Stimulated activated CD8-positive, alpha-beta memory T cell treated with anti-CD3 and anti-CD28 coated beads, Interleukin-15, amount 100 ng/mL, for 4 hours (primary cell): ENCODE results near the gene UNC13B.
"Not testable (repeated sequence)": the region's sequence is repeated elsewhere in the genome, so short reads cannot be mapped to it uniquely, and the experiment has no call there.

Experiments used
- DNase-seq, 2 donors: peaks; one replicate each; pipeline ENCODE4 v3.0.0-alpha.2; 2020; ENCODE audit warnings: low read depth in 2 of 2

The UNC13B gene

GRCh38 chr9:35380039-35380438, 218.2 kb downstream of the UNC13B start:
- no peak for DNase-seq

DNA sequence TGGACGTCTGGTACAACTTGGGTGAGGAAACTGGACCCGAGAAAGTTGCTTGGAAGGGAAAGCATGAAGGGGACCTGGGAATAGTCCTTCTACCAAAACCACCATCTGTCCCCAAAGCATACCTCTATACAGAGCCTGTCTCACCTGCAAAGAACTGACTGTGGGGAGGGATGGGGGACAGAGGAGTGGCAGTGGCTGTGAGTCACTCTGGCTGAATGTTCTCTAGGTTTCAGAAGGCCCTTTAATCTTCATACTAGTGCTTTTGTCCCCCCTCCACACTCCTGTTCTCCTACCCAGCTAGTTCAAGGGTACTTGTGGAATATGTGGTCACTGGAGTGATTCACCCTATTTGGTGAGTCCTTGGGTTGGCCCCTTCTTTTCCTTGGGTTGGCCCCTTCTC, 218.8 kb downstream of the UNC13B start:
- no peak for DNase-seq

DNA sequence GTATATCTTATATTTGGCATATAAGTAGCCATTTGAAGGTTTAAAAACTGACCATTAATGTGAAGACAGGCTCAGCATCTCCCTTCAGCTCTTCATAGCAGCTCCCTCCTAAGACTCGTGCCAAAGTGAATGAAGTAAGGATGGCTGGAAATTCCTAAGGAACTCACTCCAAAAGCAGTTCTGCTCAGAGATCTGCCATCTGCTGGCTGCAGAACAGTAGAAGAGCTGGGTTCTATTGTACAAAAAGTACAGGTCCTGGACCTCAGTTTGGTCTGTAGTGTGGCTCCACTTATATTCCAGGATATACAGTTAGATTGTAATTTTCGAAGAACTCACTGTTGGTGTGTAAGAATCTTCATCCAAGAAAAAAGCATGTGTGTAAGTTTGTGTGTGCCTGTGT, 223.2 kb downstream of the UNC13B start:
- no peak for DNase-seq

DNA sequence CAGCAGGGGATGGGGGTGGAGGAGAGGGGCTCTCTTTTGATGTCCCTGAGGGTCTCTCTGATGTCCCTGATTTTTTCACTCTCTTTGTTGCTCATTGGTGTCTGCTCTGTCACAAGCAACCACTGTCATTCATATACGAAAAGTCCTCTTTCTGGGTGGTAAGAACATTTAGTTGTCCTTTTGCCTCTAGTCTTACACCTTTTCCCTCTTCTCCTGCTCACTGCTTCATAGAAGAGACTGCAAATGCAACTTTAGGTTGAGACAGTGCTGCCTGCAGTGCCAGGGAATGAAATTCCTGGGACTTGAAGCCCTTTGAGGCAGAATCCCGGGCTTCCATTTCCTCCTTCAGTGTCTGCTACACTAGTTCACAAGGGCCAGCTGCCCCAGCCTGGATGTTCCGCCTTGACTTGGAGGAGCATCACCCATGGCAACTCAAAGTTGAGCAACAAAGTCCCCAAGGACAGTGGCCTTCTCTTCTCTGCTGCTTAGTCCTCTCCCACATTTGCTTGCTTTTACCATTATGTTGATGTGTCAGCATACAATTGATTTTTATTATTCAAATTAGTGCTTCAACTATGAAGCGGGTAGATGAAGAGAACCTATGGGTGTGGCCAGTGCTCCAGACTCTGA, 233.4 kb downstream of the UNC13B start:
- DNase-seq, result no peak

GRCh38 chr9:35395706-35396101, 233.9 kb downstream of the UNC13B start:
- no peak for DNase-seq

- DNase-seq, result no peak
Observed at GRCh38 chr9:35396560-35397215, 234.9 kb downstream of the UNC13B start.

GRCh38 chr9:35397216-35397698, 235.4 kb downstream of the UNC13B start:
- DNase-seq, result no peak

DNA sequence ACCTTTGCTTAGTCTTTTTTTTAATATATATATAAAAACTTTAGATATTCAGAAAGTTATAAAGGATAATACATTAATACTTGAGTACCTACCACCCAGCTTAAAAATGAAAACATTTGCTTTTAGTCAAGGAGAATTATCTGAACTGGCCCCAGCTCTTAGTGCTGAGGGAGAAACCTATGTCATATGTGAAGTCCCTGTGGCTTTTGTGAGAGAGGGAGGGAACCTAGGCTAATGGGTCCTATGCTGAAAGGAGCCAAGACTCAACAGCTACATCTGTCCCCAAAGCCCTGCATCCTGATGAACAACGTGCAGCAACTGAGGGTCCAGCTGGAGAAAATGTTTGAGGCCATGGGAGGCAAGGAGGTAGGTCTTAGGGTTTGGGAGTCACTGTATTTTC, 236.1 kb downstream of the UNC13B start:
- DNase-seq, result no peak

- DNase-seq, result no peak
Observed at GRCh38 chr9:35398651-35399335, 237.0 kb downstream of the UNC13B start.

DNA sequence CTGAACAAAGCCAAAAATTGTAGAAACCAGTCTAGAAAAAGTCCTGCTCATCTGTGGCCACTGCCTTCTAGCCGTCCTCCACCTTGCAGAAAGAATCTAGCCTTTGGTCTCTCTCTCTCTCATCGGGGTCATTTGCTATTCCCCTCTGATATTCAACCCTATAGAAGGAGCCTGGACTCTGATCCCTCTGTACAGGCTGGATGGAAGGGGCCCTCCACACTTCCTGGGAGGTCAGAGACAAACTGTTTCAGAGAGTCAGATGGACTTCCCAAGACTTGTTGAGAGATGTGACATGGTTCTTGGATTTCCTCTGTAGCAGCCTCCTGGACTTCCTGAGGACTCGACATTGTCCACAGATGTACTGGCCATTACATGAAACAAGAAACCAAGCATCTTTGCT, 243.1 kb downstream of the UNC13B start:
- no peak for DNase-seq

DNA sequence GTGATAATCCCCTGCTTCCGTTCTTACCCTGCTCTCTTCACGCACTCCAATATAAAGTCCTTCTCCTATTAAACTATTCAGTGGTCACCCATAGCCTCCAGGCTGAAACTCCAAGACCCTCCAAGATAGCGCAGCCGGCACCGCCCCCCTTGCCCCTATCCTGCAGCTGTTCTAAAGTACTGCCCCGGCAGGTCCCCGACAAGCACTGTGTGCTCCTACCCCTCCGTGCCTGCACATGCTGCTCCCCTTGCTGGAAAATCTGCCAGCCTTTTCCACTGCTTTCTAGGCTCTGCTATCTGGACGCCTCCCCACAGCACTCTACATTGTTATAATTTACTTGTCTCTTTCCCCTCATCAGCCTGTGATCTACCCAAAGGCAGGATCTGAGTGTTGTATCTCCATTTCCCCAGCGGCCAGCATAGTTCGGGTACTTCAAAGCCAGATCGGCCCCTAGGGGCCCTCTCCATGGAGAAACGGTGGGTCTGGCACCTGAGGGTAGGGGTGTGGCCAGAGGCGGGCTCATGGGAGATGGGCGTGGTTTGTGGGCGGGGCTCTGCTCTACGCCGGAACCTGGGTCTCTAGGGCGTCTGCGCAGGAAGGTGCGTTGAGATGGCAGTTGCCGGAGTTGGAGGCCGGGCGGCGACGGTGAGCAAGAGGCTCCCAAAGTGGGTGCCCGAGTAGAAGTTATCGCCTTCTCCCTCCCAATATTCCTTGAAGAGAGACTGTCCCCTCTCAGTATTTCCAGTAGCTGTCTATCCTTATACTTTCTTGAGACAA, 244.6 kb downstream of the UNC13B start:
- no peak for DNase-seq

GRCh38 chr9:35407846-35408245, 246.0 kb downstream of the UNC13B start:
- no peak for DNase-seq

- DNase-seq, result not testable (repeated sequence)
Observed at GRCh38 chr9:35409434-35409833, 247.6 kb downstream of the UNC13B start.

- DNase-seq, result no peak
Observed at GRCh38 chr9:35414889-35415288, 253.1 kb downstream of the UNC13B start.

DNA sequence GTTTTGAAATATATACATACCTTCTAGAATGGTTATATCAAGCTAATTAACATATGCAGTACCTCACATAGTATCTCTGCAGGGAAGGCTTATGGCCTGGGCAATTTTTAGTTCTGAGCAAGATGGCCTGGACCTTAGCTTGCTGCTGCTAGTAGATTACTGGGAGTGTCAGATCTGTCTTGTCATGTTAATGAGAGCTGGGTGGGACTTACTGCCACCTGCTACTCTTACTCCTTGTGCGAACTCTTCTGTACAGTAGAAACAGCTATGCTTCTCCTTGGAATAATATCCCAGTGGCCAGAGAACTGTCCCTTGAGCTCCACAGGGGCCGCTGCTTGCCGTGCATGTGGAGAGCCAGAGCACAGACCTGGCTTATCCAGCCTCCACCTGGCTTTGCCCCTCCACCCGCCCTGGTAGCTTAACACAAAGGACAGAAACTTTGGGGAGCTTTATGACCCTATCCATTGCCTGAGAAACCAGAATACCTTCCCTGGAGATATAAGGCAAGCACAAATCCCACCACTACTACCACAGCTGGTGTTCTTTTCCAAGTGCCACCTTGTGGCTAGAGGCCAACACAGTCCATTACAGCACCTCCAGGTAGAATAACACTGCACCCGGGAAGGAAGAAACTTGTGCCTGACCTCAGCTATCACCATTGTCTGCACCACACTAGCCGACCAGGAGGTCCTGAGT, 253.7 kb downstream of the UNC13B start:
- no peak for DNase-seq

GRCh38 chr9:35416098-35416427, 254.3 kb downstream of the UNC13B start:
- no peak for DNase-seq

GRCh38 chr9:35422346-35422745, 260.5 kb downstream of the UNC13B start:
- DNase-seq, result no peak

DNA sequence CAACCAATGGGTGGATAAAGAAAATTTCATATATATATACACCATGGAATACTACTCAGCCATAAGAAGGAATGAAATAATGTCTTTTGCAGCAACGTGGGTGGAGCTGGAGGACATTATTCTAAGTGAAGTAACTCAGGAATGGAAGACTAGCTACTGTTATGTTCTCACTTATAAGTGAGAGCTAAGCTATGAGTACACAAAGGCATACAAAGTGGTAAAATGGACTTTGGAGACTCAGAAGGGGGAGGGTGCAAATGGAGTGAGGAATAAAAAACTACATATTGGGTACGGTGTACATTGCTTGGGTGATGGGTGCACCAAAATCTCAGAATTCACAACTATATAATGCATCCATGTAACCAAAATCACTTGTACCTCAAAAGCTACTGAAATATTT, 260.9 kb downstream of the UNC13B start:
- no peak for DNase-seq

GRCh38 chr9:35423499-35423898, 261.7 kb downstream of the UNC13B start:
- DNase-seq, result no peak

- DNase-seq, result no peak
Observed at GRCh38 chr9:35424356-35425352, 262.8 kb downstream of the UNC13B start.

GRCh38 chr9:35426627-35427026, 264.8 kb downstream of the UNC13B start:
- DNase-seq, result no peak
